Measurements from ENCODE around the gene TECTB. TPM values are rescaled to one million over a fixed set of nuclear protein-coding genes. Genes with fewer than 3 reads are reported as not detected.

TECTB gene
- total and polyA plus RNA-seq, 11 donors, result not detected

DNA sequence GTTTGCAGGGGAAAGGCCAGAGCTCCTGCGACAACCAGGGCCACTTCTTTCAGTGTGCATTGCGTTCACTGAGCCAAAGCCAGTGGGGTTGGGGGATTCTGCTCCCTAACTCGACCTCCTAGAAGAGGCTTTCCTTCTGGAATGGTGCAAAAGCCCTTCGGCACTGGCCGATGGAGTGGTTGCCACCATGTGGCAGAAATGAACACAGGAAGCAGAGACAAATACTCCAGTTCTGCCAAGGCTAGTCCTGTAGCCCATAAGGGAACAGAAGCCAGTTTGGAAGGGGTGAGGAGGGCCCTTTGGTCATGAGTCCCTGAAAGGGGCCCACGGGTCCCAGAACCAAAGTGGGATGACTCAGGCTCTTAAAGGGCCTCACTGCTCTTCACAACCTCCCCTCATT lies 61.1 kb downstream of the TECTB start:
- no peaks in the 10 kb centered on the region for H3K9me3 ChIP-seq
- H3K4me3 ChIP-seq, result no peak overlapping the region
- 75 to 83% (median 78%) methylated on average over 6 of the region's 6 CpGs for WGBS, 4 donors
- ATAC-seq (peak in 3 of 4 donors; percentile 56 to 65 (median 64)), DNase-seq (no peak)
- no peaks in the 10 kb centered on the region for H3K36me3 ChIP-seq
- TF ChIP-seq POLR2A (IDR thresholded peaks at IDR 0.05), result no peak
- TF ChIP-seq, protein P1, sequence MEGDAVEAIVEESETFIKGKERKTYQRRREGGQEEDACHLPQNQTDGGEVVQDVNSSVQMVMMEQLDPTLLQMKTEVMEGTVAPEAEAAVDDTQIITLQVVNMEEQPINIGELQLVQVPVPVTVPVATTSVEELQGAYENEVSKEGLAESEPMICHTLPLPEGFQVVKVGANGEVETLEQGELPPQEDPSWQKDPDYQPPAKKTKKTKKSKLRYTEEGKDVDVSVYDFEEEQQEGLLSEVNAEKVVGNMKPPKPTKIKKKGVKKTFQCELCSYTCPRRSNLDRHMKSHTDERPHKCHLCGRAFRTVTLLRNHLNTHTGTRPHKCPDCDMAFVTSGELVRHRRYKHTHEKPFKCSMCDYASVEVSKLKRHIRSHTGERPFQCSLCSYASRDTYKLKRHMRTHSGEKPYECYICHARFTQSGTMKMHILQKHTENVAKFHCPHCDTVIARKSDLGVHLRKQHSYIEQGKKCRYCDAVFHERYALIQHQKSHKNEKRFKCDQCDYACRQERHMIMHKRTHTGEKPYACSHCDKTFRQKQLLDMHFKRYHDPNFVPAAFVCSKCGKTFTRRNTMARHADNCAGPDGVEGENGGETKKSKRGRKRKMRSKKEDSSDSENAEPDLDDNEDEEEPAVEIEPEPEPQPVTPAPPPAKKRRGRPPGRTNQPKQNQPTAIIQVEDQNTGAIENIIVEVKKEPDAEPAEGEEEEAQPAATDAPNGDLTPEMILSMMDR (IDR thresholded peaks at IDR 0.05), result peak in 4 of 12 donors; percentile 6 to 31 (median 17)
- H3K27ac ChIP-seq, result no peak overlapping the region
- intact Hi-C loops (cut with DNase I), result loop anchor here in 1 of 10 donors (5.0 kb wide), 1 partner anchor 68 kb away; no protein-coding TSS in a partner anchor
- no peaks in the 10 kb centered on the region for H3K4me1 ChIP-seq
- no peaks in the 10 kb centered on the region for H3K27me3 ChIP-seq

DNA sequence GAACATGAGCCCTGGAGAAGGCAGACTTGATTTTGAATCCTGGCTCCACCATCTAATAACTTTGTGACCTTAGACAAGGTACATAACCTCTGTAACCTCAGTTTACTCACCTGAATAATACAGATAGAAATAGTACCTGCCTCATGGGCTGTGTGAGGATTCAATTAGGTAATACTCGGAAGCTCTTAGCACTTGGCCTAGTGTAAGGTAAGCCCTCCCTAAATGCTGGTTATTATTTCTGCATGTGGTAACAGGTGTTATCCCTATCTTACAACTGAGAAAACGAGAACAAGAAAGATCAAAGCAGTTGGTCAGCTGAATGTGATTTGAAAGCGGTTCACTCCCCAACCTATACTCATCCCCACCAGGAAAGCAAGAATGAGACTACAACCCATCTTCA lies 62.0 kb downstream of the TECTB start:
- TF ChIP-seq, protein P1 (IDR thresholded peaks at IDR 0.05), result no peak
- no peak for TF ChIP-seq POLR2A (IDR thresholded peaks at IDR 0.05)
- ATAC-seq, result no peak
- WGBS, 4 donors, result 63 to 92% (median 74%) methylated on average over 3 of the region's 3 CpGs
- Histone ChIP-seq H3K4me1 (no peaks in the 10 kb centered on the region), H3K36me3 (no peaks in the 10 kb centered on the region), H3K4me3 (no peak overlapping the region), H3K9me3 (no peaks in the 10 kb centered on the region), H3K27ac (no peak overlapping the region), H3K27me3 (no peaks in the 10 kb centered on the region)
- no peak for DNase-seq
- intact Hi-C loops (cut with DNase I), result no loop called here

DNA sequence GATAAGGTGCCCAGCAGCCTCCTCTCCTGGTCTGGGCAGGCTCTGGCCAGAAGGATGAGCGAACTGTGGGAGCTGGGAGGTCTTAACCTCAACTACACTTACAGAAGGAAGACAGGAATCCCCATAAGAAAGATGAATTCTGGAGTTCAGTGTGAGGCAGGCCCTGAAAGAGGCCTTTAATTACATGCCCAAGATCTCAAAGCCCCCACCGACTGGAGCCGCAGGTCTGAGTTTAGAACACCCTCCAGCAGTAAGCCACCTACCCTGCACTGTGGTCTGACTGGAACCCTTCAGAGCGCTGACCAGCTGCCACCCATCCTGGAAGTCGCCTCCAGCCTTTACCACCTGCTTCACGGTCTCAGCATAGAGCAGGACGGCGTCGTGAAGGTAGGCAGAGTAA lies 62.5 kb downstream of the TECTB start:
- no peak for ATAC-seq
- H3K27me3 ChIP-seq, result no peaks in the 10 kb centered on the region
- intact Hi-C loops (cut with DNase I), result no loop called here
- WGBS, 4 donors, result 91 to 96% (median 94%) methylated on average over 9 of the region's 9 CpGs
- H3K4me3 ChIP-seq, result no peak overlapping the region
- DNase-seq, result no peak
- H3K27ac ChIP-seq, result no peak overlapping the region
- H3K9me3 ChIP-seq, result no peaks in the 10 kb centered on the region
- no peak for TF ChIP-seq POLR2A (IDR thresholded peaks at IDR 0.05)
- H3K36me3 ChIP-seq, result no peaks in the 10 kb centered on the region
- H3K4me1 ChIP-seq, result no peaks in the 10 kb centered on the region

DNA sequence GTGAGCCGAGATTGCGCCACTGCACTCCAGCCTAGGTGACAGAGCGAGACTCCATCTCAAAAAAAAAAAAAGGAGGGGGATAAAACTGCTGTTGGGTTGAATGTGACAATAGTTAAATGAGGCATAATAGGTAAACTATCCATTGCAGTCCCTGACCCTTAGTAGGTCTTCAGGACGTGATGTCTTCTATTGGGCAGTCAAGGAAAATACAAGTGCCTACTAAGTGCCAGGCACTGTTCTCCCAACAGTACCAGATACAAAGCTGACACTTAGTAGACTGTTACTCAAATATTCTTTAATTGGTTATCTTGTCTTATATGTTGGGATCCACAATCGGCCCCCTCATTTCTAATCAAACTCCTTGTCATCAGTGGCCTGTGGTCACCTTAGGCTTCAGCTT lies 63.6 kb downstream of the TECTB start:
- no peak overlapping the region for H3K4me3 ChIP-seq
- H3K27me3 ChIP-seq, result no peaks in the 10 kb centered on the region
- ATAC-seq, result no peak
- TF ChIP-seq, protein P1 (IDR thresholded peaks at IDR 0.05), result no peak
- TF ChIP-seq POLR2A (IDR thresholded peaks at IDR 0.05), result no peak
- no peaks in the 10 kb centered on the region for H3K36me3 ChIP-seq
- 81 to 91% (median 87%) methylated on average over 5 of the region's 5 CpGs for WGBS, 4 donors
- H3K9me3 ChIP-seq, result no peaks in the 10 kb centered on the region
- no peak for DNase-seq
- intact Hi-C loops (cut with DNase I), result no loop called here
- no peak overlapping the region for H3K27ac ChIP-seq
- peaks cover 0 to 2% (median 0%) of the 10 kb centered on the region in 12 donors for H3K4me1 ChIP-seq

All from heart left ventricle (tissue), 16 donors.